Amniotic epithelial cell (primary cell): ENCODE data around the gene PANK4.
A peak's percentile ranks its signal among the peaks of the same experiment; 100 is the strongest.

Source experiments
- DNase-seq: peaks from one replicate; pipeline ENCODE4 v3.0.0-alpha.2; 2010; ENCODE audit warnings: low read depth

The PANK4 gene

GRCh38 chr1:2476061-2476999, 50.1 kb downstream of the PANK4 start, which contains the start of gene PLCH2:
Gene PLCH2, plus strand, starts transcription at chr1:2476289. Its CDS starts 300 bp downstream, at chr1:2476589.
- DNase-seq: no peak

DNA sequence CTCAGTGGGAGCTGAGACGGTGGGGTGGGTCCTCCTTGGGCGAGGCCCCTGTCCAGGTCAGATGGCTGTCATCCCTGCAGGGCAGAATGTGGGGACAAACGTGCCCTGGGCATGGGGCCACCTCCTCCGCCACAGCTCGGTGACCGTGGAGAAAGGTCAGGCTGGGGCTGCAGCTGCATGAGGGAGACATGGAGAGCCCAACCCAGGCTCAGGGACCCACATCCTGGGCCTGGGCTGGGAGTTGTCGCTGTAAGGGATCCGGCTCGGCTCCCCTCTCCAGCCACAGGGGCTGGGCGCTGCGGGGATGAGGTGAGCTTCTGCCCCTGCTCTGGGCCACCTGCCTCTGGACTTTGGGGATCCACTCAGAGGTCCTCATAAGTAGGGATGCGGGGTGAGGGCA, 50.8 kb downstream of the PANK4 start:
- no peak for DNase-seq

- no peak for DNase-seq
Observed at GRCh38 chr1:2474933-2475371, 51.4 kb downstream of the PANK4 start.

GRCh38 chr1:2474104-2474844, 52.1 kb downstream of the PANK4 start:
- no peak for DNase-seq

GRCh38 chr1:2473198-2473597, 53.2 kb downstream of the PANK4 start:
- no peak for DNase-seq

DNA sequence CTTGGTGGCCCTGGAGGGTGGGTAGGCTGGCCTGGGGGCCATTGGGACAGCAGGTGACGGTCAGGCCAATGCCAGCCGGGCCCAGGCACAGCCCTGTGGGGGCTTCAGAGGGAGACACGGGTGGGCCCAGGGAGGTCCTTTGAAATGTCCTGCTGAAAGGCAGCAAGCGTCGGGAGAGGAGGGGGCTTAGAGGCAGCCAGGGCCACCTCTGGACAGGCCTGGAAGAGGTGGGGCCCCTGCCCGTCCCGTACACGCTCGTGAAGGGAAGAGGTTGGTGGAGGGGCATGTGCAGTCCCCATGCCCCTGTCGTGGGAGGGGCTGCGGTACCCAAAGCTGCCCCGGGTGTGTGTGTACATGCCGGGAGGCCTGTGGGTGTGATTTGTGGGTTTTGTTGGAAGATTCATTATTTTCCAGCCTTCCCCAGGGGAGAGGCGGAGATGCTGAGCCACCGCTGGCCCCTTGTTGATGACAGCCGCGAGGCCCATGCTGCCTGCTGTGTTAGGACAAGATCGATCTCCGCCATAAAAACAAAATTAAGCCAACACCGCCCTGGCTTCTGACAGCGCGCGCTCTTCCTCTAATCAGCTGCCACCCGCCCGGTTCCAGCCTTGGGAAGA, 53.7 kb downstream of the PANK4 start:
- DNase-seq: no peak

GRCh38 chr1:2472109-2472508, 54.3 kb downstream of the PANK4 start:
- DNase-seq: no peak

GRCh38 chr1:2471587-2472001, 54.8 kb downstream of the PANK4 start:
- no peak for DNase-seq

DNA sequence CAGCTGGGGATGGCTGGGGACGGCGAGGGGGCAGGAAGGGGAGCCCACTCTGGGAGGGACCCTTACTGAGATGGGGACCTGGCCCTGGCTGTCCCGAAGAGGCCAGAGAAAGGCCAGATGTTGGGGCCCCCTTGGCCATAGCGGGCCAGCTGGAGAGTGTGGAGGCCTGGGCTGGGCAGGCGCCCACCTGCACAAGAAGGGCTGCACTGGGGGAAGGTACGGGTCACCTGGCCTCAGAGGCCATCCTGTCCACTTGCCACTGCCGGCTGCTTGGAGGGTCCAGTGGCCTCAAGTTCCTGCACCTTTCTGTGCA, 55.3 kb downstream of the PANK4 start:
- no peak for DNase-seq

DNA sequence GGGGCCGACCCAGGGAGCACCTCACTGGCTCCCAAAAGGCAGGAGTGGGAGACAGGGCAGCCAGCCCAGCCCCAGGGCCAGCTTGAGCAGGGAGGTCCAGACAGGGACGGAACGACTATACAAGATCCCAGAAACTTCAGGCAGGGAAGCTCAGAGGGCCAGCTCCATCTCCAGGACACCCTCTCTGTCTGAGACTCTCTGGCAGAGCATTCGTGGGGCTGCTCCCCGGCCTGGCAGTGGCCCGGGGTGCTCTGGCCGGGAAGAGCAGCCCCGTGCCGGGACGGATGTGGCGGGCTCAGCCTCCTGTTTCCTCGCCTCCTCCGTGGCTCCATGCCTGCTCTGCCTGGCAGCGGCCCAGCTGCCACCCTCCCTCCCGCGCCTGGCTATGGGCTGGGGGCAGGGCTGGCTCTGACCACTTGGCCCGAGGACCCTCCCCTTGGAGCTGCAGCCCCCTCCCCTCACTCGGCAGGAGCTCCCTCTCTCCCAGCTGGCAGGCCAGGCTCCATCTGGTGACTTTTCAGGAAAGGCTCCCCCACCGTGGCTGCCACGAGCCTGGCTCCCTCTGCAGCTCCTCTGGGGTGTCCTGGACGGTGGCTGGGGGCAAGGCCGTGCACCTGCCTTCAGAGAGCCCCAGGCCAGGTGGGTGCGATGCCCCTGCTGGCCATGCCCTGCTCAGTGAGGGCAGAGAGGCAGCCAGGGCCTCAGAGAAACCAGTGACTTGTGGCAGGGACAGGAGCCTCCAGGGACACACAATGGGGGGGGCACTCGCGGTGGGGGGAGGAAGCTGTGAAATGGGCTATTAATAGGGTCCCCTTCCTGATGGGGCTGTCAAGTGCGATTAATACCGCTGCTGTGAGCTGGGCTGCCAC, 55.9 kb downstream of the PANK4 start:
- no peak for DNase-seq

DNA sequence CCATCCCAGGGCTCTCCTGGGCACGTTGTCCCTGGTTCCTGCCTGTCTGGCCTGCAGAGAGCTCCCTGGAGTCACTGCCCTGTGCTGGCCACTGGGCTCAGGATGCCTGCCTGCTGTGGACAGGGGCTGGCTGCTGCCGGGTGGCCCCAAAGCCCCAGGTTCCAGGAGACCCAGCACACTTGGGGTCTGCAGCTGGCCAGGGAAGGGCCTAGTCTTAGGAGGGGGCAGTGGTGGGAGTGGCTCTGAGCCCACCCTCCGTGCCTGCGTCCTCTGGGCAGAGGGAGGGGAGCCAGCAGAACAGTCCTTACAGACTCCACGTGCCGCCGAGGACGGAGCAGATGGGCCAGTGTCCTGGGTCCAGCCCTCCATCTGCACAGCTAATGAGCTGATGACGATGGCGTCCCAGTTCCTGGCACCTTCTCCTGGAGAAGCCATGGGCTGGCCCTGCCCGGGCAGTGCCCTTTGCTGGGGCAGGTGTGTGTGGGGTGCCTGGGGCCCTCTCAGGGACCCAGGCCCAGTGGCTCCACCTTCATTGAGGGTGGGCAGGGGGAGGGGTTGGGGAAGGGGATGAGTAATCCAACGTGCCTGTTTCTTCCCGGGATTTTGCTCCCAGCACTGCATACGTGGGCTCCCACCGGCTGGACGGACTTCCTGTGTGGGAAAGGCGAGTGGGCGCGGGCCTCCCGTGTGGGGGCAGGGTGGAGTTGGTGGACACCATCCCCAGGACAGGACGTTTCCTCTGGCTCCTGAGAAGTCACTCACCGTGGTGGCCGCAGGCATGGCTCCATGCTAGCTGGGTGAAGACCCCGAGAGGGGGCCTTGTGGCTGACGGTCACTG, 57.1 kb downstream of the PANK4 start:
- DNase-seq: no peak

- no peak for DNase-seq
Observed at GRCh38 chr1:2468540-2468939, 57.9 kb downstream of the PANK4 start.

GRCh38 chr1:2468041-2468472, 58.3 kb downstream of the PANK4 start:
- DNase-seq: peak; percentile 9

DNA sequence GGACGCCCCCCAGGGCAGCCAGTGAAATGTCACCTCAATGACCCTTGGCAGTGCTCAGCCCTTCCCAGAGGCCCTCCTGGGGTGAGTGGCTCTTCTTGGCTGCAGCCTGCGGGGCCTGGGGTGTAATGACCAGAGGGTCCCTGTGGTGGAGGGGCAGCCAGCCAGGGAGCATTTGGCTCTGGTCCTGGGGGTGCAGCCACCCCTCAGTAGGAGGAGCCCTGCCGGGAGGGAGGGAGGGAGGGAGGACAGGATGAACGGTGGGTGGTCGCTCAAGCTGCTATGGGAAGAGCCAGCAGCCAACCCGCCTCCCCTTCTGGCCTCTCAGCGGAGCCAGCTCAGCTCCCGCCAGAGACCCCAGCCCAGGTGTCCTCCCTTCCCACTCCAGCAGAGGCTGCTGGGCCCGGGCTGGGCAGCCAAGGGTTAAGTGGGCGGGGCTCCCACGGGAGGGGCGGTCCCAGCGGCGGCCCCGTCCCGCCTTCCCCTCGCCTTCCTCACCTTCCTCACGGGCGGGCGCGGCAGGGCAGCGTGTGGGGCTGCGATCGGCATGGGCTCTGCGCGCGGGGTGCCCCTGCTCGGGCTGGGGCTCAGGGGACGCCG, 59.3 kb downstream of the PANK4 start:
- no peak for DNase-seq

GRCh38 chr1:2466270-2466665, 60.1 kb downstream of the PANK4 start:
- DNase-seq: no peak

DNA sequence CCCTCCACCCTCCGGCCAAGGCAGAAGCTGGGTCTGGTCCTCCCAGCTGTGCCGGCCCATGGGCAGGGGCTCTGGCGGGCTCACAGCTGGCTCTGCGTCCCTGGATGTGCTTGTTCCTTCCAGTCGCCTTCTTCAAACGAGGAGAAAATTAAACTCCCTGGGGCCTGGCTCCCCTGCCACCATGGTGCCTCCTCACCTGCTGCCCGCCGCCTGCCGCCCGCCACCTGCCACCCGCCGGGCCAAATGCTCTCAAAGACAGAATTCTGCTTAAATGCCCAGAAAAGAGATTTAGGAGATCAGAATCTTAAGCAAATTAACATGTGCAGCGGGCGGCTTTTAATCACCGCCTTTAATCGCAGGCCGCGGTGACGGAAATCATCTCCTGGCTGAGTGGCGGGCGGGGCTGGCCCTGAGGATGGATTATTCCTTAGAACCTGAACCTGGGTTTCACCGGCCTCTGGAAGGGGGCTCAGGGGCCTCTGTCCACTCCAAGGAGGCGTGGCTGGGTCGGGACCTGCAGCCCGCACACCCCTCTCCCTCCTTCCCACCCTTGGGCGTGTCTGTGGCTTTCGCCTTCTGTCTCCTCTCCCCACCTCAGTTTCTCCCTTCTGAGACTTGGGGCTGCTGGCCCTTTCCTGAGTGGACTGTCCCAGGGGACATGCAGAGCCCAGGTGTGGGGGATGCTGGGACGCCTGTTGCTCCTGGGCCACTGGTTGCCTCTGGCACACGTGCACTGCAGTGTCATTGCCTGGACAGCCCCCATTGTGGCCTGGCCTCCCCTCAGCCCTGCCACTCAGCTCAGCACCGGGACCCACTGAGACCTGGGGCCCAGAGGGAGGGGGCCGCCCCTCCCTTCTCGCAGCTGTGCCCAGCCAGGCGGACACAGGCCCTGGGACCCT, 60.8 kb downstream of the PANK4 start:
- DNase-seq: no peak

DNA sequence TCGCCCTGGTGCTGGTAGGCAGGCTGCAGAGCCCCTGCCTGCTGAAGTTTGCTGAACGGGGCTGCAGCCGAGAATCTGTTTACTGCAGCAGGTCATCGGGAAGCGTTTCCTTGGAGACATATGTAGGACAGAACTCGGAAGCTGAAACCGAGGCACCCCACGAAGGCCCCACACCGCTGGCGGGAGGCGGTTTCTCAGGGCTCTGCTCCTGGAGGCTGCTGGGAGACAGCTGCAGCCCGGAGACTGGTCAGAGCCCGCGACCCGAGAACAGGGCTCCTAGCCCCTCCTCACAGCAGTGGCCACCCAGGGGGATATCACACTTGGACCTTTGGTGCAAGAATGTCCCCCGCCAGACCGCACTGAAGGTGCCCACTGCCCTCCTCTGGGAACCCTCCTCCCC, 63.0 kb downstream of the PANK4 start:
- DNase-seq: peak; percentile 25

DNA sequence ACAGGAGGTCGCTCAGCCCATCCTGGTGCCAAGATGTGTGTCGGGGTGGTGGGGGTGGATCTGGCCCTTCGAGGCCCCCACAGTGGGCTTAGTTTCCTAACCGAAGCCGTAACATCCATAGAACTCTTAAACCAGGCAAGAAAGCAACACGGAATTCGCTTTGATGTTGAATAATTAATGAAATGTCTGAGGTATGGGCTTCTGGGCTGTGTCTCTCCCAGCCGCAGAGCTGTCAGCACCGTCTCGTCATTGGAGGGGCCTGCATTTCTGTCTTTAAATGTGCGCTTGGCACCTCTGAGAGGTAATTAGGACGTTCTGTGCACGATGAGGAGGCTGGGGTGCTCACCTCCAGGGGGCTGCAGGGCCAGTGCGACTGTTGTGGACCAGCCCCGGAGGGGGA, 63.6 kb downstream of the PANK4 start:
- peak; percentile 31 for DNase-seq

DNA sequence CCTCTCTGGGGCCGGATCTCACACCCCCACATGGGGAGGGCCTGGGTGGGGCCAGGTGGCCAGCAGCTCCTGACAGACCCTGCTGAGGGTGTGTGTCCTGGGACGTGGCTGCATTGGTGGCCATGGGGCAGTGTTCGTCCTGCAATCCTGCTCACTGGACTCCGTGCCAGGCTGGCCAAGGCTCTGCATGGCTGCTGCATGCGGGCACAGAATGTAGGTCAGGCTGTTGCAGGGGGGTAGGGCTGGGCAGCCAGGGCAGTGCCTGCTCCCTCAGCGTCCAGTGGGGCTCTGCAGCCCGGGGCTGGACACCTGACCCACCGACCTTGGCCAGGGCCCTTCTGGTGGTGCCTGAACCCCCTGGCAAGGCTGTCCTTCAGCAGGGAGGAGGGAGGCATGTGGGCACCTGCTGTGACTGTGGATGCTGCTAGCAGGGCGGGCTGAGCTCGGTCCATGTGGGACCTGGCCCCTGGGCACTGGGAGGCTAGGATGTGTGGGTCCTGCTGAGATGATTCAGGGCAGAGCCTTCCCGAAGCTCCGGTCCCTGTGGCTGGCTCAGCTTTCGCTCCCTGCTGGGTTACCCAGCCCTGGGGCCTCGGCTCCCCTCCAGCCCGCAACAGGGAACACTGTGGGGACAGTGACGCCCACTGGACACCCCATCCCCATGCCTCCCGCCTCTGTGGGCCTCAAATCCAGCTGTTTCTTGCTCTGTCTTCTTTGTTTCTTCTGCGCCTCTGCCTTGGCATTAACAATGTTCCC, 65.2 kb downstream of the PANK4 start:
- no peak for DNase-seq
